ENCODE measurements around the gene CLASRP. TPM values are rescaled to one million over a fixed set of nuclear protein-coding genes. Genes with fewer than 3 reads are reported as not detected.
A peak's percentile ranks its signal among the peaks of the same experiment; 100 is the strongest.

CLASRP gene
- total RNA-seq, 2 experiments from 2014 or later = 142 to 166 TPM

DNA sequence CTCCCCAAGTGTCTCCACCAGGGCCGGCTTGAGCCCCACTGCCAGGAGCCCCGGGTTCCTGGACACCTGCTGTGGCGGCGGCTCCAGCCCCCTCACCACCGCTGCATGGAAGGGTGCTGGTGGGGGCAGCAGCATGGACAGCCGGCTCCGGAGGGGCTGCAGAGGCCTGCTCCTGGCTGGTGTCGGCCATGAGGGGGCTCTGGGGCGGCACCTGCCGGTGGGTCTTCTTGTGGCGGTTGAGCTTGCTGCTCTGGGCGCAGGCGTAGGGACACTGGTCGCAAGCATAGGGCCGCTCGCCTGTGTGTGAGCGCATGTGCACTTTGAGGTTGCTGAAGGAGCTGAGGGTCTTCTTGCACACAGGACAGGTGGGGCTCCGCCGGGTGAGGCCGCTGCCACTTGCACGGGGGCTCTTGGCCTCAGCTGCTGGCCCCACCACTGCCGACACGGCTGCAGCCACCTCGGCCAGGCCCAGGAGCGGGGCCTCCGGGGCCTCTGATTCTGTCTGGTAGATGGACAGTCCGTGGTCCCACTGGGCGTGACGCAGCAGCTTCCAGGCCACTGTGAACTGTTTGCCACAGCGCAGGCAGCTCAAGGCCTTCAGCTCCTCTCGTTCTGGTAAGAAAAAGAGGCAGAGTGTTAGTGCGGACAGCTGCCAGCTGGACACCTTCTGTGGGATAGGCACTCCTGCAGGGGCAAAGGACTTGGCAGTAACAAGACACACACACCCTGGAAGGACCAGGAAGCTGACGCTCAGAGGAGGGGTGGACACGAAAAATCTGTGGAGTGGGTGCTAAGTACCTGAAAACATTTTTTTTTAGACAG is 33.3 kb downstream of the CLASRP start:
- TF ChIP-seq, protein P1, sequence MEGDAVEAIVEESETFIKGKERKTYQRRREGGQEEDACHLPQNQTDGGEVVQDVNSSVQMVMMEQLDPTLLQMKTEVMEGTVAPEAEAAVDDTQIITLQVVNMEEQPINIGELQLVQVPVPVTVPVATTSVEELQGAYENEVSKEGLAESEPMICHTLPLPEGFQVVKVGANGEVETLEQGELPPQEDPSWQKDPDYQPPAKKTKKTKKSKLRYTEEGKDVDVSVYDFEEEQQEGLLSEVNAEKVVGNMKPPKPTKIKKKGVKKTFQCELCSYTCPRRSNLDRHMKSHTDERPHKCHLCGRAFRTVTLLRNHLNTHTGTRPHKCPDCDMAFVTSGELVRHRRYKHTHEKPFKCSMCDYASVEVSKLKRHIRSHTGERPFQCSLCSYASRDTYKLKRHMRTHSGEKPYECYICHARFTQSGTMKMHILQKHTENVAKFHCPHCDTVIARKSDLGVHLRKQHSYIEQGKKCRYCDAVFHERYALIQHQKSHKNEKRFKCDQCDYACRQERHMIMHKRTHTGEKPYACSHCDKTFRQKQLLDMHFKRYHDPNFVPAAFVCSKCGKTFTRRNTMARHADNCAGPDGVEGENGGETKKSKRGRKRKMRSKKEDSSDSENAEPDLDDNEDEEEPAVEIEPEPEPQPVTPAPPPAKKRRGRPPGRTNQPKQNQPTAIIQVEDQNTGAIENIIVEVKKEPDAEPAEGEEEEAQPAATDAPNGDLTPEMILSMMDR (conservative IDR thresholded peaks at IDR 0.05; ENCODE audit: low read length) = peak; percentile 75
- TF ChIP-seq EZH2phosphoT487 (IDR thresholded peaks at IDR 0.05; ENCODE audit: borderline replicate concordance, low read depth, low read length) = no peak
- no TSS peak for BruUV-seq (replicated peaks)
- H3K4me2 ChIP-seq (ENCODE audit: low read length) = peak overlapping the region; percentile 100
- H4K20me1 ChIP-seq (ENCODE audit: insufficient read depth, low read length) = peaks cover 3% of the 10 kb centered on the region; the same call in 1 of the 2 replicates
- ChIA-PET POLR2A (no interaction called here), CTCF (ENCODE audit: unreplicated experiment) (no interaction called here)
- H3K9me2 ChIP-seq (ENCODE audit: insufficient read depth, low read length) = no peaks in the 10 kb centered on the region
- intact Hi-C loops (cut with micrococcal nuclease; ENCODE audit: unreplicated experiment) = no loop called here
- no peaks in the 10 kb centered on the region for H3K9me3 ChIP-seq (ENCODE audit: low read length)
- peak; percentile 74 for DNase-seq (ENCODE audit: low spot score)
- peaks cover 36% of the 10 kb centered on the region for H3K79me2 ChIP-seq (ENCODE audit: insufficient read depth, low read depth, low read length)
- no peak overlapping the region for H2AFZ ChIP-seq (ENCODE audit: low read length)
- H3K4me1 ChIP-seq (ENCODE audit: insufficient read depth, low read length, poor library complexity, severe bottlenecking) = peaks cover 55% of the 10 kb centered on the region
- peak overlapping the region; percentile 85 for H3K4me3 ChIP-seq (ENCODE audit: low read depth, low read length, poor library complexity, severe bottlenecking)
- H3K27ac ChIP-seq (ENCODE audit: low read depth, low read length, poor library complexity, severe bottlenecking) = peak overlapping the region; percentile 88
- peaks cover 78% of the 10 kb centered on the region for H3K36me3 ChIP-seq (ENCODE audit: insufficient read depth, low read length)

DNA sequence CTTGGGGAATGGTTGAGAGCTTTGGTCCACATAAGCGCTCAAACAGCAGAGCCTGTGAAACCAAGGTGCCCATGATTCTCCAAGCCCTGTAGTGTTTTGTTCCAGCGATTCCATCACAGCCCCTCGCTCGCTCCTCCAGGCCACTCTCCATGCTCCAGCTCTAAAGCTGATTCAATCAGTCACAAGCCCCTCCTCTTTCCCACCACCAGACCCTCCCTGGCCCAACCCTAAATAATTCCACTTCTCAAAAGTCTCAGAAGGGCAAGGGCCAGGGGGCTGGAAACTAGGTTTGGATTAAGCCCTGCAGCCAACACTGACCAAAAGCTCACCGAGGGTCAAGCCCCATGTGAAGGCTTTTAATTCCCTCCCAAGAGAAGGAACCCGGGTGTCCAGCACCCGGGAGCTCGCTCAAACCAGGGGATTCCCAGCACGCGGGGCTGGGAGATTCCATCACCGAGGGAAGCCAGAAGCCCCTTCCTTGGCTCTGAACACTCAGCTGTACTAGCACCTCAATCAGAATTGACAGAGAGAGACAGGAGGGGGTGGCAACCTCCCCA is 36.0 kb downstream of the CLASRP start:
- ChIA-PET POLR2A (interaction anchor here (0.6 to 1.0 kb wide), 5 partner anchors 15 to 117 kb away, joined by 3 to 5 read pairs (median 5); no protein-coding TSS in a partner anchor), CTCF (ENCODE audit: unreplicated experiment) (no interaction called here)
- H3K4me2 ChIP-seq (ENCODE audit: low read length) = peak overlapping the region; percentile 100
- no TSS peak for BruUV-seq (replicated peaks)
- no peak for DNase-seq (ENCODE audit: low spot score)
- H3K27ac ChIP-seq (ENCODE audit: low read depth, low read length, poor library complexity, severe bottlenecking) = peak overlapping the region; percentile 88
- H3K9me3 ChIP-seq (ENCODE audit: low read length) = no peaks in the 10 kb centered on the region
- TF ChIP-seq, protein P1 (conservative IDR thresholded peaks at IDR 0.05; ENCODE audit: low read length) = no peak
- no peak for TF ChIP-seq EZH2phosphoT487 (IDR thresholded peaks at IDR 0.05; ENCODE audit: borderline replicate concordance, low read depth, low read length)
- peak overlapping the region; percentile 85 for H3K4me3 ChIP-seq (ENCODE audit: low read depth, low read length, poor library complexity, severe bottlenecking)
- peaks cover 73% of the 10 kb centered on the region for H3K4me1 ChIP-seq (ENCODE audit: insufficient read depth, low read length, poor library complexity, severe bottlenecking)
- intact Hi-C loops (cut with micrococcal nuclease; ENCODE audit: unreplicated experiment) = loop anchor here (2.0 to 5.0 kb wide), 4 partner anchors 58 to 323 kb away; no protein-coding TSS in a partner anchor
- H3K9me2 ChIP-seq (ENCODE audit: insufficient read depth, low read length) = no peaks in the 10 kb centered on the region
- peaks cover 3% of the 10 kb centered on the region; the same call in 1 of the 2 replicates for H4K20me1 ChIP-seq (ENCODE audit: insufficient read depth, low read length)
- H2AFZ ChIP-seq (ENCODE audit: low read length) = no peak overlapping the region
- peaks cover 47% of the 10 kb centered on the region for H3K79me2 ChIP-seq (ENCODE audit: insufficient read depth, low read depth, low read length)
- peaks cover 54% of the 10 kb centered on the region for H3K36me3 ChIP-seq (ENCODE audit: insufficient read depth, low read length)
